ENCODE results near the gene ADAMTSL5.
"Not testable (repeated sequence)": the region's sequence is repeated elsewhere in the genome, so short reads cannot be mapped to it uniquely, and the experiment has no call there.

The ADAMTSL5 gene, protein sequence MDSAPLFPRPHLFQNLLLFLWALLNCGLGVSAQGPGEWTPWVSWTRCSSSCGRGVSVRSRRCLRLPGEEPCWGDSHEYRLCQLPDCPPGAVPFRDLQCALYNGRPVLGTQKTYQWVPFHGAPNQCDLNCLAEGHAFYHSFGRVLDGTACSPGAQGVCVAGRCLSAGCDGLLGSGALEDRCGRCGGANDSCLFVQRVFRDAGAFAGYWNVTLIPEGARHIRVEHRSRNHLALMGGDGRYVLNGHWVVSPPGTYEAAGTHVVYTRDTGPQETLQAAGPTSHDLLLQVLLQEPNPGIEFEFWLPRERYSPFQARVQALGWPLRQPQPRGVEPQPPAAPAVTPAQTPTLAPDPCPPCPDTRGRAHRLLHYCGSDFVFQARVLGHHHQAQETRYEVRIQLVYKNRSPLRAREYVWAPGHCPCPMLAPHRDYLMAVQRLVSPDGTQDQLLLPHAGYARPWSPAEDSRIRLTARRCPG

DNA sequence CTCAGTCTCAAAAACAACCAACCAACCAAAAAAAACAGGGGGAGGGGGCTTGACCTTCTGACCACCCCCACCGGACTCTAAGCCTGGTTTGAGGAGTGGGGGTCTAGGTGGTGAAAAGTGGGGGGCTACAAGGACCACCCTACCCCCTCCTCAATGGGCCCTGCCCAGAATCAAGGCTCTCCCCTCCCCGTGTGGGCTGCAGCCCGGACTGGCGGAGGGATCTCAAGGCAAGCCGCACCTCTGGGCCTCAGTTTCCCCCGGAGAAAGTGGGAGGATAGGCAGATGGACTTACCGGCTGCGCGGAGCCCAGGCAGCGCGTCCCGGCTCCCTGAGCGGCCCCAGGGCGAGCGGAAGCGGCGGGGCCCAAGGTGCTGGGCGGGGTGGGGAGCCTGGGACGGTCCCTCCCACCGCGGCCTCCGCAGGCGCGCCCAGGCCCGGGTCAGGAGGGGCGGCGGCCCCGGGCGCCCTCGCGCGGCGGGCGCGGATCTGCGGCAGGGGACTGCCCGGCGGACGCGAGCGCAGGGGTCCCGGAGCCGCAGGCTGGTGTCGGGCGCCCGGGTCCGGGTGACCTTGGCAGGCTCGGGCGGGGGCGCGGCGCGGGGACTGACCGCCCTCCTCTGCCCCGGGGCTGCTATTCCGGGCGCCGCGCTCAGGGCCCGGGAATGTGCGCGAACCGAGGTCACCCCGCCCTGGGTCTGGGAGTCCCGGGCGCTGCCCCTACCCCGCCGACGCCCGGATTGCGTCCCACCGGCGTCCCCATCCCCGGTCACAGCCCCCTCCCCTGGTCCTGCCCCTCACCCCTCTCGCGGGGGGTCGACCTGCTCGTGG is at the start of gene ADAMTSL5:
Gene ADAMTSL5 (minus strand): TSS at position 349 of the 828 bp plus-strand sequence. CDS start 2,076 bp downstream, outside the sequence.
- no peak for DNase-seq

DNA sequence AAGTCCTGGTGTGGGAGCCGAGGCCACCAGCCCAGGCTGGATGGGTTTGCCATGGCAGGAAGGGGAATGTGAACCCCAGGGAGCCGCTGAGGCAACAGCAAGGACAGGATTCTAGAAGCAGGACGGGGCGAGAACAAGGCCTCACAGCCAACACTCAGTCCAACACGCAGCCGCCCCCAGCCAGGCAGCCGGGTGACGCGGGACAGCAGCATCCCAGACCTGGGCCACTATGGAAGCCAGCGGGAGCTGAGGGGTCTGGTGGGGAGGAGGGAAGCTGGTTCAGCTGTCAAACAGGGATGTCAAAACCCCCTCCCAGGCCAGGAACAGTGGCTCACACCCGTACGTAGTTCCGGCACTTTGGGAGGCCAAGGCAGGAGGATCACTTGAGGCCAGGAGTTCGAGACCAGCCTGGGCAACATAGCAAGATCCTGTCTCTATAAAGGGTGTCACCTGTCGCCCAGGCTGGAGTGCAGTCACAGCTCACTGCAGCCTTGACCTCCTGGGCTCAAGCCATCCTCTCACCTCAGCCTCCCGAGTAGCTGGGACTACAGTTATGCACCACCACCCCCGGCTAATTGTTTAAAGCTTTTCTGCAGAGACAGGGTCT is 48.5 kb upstream of the ADAMTSL5 start:
- no peak for DNase-seq

DNA sequence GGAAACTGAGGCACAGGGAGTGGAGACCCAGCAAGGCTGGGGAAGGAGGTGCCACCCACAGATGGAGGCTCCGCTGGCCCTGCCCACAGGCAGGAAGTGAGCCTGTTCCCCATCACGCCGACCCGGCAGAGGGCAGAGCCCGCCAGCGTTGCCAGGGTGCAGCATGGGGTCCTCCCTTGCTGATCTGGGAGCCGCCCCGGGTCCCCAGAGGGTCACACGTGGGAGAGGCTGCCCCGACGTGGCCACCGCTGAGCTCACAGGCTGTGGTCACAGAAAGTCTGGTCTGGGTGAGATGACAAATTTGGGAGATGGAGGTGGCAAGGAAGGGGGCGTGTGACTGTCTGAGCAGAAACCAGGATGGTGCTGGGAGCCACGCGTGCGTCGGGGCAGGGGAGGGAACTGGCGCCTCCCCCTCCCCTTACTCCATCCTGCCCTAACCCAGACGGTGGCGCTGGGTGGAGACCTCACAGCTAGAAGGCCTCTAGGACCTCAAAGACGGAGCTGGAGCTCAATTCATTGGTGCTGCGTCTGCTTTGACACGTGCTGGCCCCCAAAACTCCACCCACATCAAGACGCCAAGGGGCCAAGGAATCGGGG is 47.6 kb upstream of the ADAMTSL5 start:
- DNase-seq: no peak

DNA sequence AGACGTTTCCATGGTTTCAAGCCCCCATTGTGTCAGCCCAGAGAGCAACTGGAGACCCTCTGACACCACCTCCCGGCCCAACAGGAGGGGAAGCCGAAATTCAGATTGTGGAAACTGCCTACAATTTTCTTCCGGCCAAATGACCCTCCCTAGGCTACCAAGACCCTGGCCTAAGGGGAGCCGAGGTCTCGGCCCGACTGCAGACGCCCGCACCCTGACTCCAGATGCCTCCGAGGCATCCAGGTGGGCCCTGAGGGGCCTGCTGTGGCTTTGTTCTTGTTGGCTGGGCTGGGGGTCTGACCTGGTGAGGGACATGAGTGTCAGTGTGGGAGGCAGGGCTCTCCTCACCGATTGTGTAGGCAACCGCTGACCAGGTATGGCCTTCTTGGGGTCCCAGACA is 45.7 kb upstream of the ADAMTSL5 start:
- DNase-seq: no peak

DNA sequence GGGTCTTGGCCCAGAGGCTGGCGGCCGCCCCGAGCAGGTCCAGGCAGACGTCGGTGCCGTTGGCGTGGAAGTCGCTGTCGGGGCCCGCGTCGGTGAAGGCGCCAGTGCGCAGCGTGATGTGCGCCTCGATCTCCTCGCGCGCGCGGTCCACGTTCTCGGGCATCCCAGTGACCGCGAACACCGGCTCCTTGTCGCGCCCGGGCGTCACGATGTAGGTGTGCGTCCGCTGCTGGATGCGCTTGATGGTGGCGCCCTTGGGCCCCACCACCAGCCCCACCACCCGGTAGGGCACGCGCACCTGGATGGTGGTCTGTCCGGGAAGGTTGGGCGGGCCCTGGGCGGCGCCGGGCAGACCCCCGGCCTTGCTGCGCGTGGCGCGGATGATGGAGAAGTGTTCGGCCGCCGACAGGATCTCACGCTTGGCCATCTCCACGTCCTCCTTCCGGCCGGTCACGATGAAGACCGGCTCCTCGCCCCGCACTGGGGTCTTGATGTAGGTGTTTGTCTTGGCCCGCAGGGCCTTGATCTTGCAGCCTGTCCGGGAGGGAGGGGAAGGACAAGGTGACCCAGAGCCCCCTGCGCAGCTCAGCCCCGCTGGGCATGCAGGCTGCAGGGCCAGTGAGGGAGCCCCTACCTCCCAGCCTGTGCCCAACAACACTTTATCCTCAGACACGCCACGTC is 43.7 kb upstream of the ADAMTSL5 start:
- no peak for DNase-seq

DNA sequence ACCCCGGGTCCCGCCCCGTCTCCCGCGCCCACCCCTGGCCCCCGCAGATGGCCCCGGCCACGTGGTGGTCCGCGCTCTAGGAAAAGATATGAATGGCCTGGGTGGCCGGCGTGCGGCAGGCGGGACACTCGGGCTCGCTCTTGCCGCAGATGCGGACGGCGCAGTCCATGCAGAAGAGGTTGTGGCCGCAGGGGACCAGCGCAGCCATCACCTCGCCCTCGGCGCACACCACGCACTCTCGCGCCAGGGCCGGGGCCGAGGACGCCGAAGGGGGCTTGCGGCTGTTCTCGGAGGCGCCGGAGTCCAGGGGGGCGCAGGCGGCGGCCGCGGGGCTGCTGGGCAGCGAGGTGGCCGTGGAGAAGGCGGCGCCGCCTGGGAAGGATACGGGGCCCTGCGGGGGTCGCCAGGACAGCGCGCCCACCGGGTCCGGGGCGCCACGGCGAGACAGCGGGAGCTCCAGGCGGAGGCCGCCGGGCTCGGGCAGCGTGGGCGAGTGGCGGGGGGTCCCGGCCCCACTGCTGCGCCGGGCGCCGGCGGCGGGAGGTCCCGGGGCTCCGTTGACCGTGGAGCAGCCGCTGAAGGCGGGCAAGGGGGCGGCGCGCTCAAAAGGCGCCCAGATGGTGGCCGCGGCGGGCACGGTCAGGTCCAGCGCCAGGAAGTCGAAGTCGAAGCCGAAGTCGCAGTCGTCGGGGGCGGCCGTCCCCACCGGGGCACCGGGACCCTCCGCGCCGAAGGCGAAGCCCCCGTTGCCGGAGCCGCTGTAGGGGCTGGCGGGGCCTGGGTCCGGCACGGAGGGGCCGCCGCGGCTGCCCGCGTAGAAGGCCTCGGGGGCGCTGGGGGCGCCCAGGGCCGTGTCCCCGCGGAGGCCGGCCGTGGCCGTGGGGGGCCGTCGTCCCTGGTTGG is 42.9 kb upstream of the ADAMTSL5 start:
- no peak for DNase-seq

DNA sequence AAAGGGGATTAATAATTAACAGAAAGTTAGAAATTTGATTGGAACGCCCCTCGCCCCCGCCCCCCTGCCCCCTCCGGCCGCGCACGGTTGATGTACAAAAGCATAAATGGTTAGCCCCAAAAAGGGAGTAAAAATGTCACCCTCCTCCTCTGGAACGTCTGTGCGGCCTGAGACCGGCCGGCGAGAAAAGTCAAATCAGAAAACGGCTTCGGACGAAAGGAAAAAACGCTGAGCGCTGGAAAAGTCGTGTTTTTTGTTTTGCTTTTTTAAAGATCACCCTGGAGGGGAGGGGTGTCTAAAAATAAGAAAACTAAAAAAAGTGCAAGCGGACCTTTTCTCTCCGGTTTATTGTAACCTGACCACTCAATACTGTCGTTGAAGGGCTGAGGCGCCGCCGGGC is 42.1 kb upstream of the ADAMTSL5 start:
- DNase-seq: no peak

DNA sequence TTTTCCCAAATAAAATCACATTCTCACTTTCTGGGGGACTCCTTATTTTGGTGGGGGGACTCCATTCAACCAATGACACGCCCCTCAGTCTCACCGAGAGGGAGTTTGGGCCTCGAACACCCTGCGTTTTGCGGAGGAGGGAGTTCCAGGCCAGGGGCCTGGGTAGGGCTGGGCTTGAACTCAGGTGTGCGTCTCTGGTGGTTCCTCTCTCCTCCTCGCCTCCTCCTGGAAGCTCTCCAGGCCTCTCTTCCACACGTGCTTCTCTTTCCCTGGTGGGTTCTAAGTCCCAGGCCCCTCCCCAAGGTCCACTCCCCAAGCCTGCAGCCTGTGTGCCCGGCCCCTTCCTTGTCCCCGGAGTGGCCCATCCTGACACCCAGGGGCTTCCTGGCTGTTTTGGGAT is 40.6 kb upstream of the ADAMTSL5 start:
- DNase-seq: no peak

DNA sequence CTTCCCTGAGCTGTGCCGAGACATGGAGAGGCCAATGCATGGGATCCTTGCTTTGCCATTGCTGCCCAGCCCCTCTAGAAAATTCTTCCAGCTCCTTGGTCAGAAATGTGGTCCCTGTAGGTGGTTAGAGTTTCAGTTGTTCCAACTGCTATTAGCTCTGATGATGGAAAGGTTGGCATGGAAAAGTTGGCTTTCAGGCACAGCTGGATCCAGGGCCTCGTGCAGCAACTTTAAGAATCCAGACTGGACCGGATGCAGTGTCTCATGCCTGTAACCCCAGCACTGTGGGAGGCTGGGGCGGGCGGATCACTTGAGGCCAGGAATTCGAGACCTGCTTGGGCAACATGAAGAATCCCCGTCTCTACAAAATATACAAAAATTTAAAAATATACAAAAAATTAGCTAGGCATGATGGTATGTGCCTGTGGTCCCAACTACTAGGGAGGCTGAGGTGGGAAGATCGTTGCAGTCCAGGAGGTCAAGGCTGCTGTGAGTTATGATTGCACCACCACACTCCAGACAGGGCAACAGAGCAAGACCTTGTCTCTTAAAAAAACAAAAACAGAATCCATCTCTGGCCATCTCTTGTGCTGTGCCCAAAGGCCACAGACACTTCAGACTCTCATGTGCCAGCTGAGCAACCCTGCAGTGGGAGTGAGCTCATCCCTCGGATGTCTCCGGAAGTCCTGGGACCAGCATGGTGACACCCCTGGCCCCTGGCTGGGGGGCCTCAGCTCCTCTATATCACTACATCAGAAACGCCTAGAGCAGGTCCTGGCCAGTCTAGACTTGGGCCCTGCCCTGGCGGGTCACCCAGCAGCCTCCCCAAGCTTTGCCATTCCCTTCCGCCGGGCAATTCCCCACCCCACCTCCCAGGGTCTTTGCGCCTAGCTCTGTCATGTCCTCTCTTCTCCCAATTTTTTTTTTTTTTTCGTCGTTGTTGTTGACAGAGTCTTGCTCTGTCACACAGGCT is 38.5 kb upstream of the ADAMTSL5 start:
- no peak for DNase-seq

DNA sequence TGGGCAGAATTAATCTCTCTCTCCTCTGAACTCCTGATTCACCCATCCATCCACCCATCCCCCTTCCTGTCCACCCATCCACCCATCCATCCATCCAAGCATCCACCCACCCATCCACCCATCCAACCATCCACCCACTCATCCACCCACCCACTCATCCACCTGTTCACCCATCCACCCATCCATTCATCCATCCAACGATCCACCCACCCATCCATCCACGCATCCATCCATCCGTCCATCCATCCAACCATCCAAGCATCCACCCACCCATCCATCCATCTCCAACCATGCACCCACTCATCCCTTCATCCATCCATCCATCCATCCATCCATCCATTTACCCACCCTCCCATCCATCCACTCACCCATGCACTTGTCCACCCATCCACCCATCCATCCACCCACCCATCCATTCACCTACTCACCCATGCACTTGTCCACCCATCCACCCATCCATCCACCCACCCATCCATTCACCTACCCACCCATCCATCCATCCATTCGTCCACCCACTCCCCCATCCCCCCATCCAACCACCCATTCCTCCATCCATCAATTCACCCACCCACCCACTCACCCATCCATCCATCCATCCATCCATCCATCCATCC is 36.6 kb upstream of the ADAMTSL5 start:
- DNase-seq: no peak

DNA sequence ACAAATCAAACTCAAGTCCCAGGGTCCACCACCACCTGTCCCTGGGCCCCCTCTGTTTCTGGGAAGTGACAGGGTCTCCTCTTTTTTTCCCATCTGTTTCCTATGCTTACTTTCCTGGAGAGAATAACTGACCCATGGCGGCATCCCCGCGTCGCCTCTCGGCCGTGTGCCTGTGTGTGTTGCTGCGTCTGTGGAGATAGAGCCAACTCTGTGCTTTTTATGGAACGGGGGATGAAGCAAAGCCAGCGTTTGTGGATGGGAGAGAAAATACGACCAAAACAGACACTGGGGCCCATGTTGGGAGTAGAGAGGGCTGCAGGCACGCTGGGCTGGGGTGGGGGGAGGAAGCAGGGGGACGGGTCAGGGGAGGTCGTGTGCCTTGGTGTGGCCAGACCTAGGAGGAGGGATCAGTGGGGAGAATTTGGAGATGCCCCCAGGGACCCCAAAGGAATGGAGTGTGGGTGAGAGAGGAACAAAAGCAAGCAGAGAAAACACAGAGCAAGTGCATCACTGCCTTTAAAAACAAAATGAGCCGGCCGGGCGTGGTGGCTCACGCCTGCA is 27.6 kb upstream of the ADAMTSL5 start:
- no peak for DNase-seq

DNA sequence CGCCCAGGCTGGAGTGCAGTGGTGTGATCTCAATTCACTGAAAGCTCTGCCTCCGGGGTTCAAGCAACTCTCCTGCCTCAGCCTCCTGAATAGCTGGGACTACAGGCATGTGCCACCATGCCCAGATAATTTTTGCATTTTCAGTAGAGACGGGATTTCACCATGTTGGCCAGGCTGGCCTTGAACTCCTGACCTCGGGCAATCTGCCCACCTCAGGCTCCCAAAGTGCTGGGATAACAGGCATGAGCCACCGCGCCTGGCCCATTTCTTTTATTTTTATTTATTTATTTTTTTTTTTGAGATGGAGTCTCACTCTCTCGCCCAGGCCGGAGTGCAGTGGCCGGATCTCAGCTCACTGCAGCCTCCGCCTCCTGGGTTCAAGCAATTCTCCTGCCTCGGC is 26.9 kb upstream of the ADAMTSL5 start:
- DNase-seq: not testable (repeated sequence)

DNA sequence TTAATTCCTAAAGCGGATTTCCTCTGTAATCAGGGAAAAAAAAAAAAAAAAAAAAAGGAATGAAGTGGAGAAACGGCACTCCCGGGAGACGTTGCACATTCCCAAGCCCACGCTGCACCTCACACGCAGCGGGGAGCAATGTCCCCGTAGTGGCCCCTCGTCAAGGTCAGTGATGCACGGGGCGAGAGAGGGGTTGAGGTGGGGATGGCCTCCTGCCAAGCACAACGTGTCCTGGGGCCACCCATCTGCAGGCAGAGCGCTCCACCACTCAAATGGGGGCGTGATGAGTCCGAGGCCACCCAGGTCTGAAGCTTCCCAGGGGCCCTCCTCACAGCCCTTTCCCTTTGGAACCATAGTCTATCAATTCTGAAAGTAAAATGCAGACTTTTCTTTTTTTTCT is 26.2 kb upstream of the ADAMTSL5 start:
- no peak for DNase-seq

DNA sequence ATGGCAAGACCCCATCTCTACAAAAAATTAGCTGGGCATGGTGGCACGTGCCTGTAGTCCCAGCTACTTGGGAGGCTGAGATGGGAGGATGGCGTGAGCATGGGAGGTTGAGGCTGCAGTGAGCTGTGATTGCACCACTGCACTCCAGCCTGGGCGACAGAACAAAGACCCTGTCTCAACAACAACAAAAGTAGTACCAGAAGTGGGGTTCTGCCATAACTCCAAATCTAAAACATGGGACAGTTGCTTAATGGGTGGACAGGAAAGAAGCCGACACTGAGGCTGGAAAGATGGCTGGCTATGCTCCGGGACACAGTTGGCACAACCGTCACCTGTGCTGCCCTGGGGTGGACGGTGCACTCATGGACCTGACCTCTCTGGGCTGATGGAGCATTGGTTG is 22.9 kb upstream of the ADAMTSL5 start:
- DNase-seq: not testable (repeated sequence)

DNA sequence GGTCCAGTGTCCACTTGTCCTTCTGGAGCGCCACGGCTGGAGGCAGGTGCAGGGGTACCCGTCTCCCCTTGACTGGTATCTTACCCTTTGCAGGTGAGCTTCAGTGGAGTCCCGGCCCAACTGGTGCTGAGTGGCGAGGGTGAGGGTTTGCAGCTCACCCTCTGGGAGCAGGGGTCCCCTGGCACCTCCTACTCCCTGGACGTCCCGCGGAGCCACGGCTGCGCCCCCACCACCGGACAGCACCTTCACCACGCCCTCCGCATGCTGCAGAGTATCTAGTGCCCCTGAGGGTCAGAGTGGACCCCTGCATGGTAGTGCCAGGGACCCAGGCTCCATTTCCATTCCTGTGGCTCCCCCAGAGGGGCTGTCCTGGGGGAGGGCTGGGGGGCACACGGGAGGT is 22.2 kb upstream of the ADAMTSL5 start:
- no peak for DNase-seq

DNA sequence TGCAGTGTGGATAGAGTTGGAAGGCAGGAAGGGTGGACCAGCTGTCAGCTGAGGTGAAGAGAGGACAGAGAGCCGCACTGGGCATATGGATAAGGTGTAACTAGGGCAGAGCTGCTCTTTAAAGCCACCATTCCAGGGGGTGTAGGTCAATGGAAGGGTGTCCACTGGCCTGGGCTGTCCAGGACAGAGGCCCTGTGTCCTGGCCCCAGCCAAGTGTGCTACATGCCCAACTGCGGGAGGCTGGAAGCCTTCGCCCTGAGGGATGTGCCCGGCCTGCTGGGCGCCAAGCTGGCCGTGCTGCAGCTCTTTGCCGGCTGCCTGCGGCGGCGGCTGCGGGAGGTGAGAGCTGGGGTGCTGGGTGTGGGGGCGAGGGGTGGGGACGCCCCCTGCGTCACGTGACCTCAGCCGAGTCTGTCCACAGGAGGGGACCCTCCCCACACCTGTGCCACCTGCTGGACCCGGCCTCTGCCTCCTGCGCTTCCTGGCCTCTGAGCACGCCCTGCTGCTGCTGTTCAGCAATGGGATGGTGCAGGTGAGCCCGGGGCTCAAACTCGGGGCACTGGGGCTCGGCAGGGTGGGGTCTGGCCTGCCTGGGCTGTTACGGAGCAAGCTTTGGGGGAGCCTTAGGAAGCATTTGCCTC is 20.8 kb upstream of the ADAMTSL5 start:
- DNase-seq: no peak

DNA sequence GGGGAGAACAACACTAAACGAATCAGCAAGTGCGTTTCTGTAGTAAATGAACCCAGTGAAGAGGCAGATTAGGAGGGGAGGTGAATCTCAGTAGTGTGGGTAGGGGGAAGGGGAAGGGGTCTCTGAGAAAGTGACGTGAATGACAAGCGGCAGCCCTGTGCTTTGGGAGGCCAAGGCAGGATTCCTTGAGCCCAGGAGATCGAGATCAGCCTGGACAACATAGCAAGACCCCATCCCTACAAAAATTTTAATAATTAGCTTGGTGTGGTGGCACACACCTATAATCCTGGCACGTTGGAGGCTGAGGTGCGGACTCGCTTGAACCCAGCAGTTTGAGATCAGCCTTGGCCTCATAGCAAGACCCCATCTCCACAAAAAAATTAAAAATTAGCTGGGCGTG is 19.2 kb upstream of the ADAMTSL5 start:
- DNase-seq: no peak

DNA sequence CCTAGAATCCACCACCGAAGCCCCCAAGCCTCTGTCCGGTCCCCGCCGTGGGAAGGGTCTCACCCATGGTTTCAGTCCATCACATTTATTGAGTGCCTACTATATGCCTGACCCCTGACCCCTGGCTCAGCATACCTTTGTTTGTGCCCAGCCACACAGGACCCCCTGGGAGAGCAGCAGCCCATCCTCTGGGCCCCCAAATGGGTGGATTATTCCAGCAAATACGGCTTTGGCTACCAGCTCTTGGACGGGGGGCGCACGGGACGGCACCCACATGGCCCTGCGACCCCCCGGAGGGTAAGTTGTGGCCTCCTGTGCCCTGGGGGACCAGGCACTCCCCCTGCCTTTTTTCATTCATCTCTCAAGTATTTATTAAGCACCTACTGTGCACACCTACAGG is 18.8 kb upstream of the ADAMTSL5 start:
- DNase-seq: no peak

DNA sequence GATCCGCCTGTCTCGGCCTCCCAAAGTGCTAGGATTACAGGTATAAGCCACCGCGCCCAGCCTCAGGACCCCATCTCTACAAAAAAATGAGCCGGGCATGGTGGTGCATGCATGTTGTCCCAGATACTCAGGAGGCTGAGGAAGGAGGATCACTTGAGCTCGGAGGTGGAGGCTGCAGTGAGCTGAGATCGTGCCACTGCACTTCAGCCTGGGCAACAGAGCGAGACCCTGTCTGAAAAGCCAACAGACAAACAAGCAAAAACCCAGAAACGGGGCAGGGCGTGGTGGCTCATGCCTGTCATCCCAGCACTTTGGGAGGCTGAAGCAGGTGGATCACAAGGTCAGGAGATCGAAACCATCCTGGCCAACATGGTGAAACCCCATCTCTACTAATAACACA is 18.0 kb upstream of the ADAMTSL5 start:
- not testable (repeated sequence) for DNase-seq
